ENCODE results near the gene HTRA1.

DNA sequence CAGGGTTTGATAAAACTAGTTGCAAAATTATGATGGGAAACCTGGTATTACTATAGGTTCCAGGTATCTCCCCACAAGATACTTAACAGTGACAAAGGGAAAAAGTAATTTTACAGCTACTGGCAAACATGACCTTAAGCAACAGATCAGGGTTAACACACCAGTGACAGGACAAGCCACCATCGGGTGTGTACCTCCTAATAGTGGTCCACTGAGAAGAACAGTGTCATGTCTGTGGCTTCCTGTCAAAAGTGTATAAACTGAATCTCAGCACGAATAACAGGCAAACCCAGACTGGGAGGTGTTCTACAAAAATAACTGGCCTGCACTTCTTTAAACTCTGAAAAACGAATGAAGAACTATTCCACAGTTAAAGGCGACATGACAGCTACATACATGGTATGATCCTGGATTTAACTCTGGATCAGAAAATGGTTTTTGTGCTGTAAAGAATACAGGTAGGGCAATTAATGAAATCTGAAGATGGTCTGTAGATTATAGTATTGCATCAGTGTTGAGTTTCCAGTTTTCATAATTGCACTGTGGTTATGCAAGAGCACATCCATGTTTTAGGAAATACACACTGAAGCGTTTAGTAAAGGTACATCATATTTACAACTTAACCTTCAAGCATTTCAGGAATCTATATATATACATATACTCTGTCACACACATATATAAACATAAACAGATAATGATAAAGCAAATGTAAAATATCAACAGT is 38.9 kb upstream of the HTRA1 start:
- TF ChIP-seq, protein P1, sequence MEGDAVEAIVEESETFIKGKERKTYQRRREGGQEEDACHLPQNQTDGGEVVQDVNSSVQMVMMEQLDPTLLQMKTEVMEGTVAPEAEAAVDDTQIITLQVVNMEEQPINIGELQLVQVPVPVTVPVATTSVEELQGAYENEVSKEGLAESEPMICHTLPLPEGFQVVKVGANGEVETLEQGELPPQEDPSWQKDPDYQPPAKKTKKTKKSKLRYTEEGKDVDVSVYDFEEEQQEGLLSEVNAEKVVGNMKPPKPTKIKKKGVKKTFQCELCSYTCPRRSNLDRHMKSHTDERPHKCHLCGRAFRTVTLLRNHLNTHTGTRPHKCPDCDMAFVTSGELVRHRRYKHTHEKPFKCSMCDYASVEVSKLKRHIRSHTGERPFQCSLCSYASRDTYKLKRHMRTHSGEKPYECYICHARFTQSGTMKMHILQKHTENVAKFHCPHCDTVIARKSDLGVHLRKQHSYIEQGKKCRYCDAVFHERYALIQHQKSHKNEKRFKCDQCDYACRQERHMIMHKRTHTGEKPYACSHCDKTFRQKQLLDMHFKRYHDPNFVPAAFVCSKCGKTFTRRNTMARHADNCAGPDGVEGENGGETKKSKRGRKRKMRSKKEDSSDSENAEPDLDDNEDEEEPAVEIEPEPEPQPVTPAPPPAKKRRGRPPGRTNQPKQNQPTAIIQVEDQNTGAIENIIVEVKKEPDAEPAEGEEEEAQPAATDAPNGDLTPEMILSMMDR (conservative IDR thresholded peaks at IDR 0.05; ENCODE audit: low read depth, low read length): no peak
- TF ChIP-seq POLR2A (IDR thresholded peaks at IDR 0.05; ENCODE audit: low read depth, low read length) (no peak), MXI1 (IDR thresholded peaks at IDR 0.05; ENCODE audit: borderline replicate concordance, low read depth, low read length) (no peak), RAD21 (IDR thresholded peaks at IDR 0.05; ENCODE audit: low read length) (no peak), NFE2L2 (IDR thresholded peaks at IDR 0.05; ENCODE audit: low read depth, low read length) (no peak)

Data from IMR-90 (cell line).